ENCODE data around the gene CENPO.

CENPO gene

DNA sequence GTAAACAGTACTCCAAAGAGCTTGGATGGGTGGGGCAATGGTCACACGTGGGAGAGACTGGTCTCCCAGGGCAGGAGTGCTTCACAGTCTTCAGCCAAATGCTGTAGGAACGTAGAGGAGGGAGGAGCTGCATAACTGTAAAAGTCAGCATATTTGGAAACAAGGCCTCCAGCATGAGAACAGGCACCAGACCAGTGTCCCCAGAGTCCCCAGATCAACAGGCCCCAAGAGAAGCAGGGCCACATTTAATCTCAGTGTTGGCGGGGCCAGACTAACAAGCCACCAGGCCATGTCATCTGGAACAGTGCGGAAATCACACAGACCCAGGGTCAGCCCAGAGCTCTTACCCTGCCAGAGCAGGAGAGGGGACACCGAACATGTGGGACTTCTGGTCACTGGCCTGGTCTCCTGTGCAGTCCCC, 63.6 kb downstream of the CENPO start:
- TF ChIP-seq, protein P1, sequence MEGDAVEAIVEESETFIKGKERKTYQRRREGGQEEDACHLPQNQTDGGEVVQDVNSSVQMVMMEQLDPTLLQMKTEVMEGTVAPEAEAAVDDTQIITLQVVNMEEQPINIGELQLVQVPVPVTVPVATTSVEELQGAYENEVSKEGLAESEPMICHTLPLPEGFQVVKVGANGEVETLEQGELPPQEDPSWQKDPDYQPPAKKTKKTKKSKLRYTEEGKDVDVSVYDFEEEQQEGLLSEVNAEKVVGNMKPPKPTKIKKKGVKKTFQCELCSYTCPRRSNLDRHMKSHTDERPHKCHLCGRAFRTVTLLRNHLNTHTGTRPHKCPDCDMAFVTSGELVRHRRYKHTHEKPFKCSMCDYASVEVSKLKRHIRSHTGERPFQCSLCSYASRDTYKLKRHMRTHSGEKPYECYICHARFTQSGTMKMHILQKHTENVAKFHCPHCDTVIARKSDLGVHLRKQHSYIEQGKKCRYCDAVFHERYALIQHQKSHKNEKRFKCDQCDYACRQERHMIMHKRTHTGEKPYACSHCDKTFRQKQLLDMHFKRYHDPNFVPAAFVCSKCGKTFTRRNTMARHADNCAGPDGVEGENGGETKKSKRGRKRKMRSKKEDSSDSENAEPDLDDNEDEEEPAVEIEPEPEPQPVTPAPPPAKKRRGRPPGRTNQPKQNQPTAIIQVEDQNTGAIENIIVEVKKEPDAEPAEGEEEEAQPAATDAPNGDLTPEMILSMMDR (conservative IDR thresholded peaks at IDR 0.05), result no peak
- TF ChIP-seq ZFX (IDR thresholded peaks at IDR 0.05), result no peak
- no peak overlapping the region for H3K27ac ChIP-seq

DNA sequence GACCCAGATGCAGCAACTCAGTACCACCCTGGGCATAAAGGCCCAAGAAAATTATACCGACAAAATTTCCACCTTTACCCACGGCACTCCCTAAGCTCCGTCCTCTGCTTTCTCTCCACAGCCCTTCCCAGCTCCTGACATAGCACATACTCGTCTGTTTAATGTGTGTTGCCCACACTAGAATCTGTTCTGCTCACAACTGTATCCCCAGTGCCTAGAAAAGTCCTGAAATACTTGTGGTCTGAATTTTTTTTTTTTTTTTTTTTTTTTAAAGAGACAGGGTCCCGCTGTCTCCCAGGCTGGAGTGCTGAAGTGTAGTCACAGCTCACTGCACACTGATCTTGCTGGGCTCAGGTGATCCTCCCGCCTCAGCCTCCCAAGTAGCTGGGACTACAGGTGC, 64.5 kb downstream of the CENPO start:
- no peak overlapping the region for H3K27ac ChIP-seq
- TF ChIP-seq, protein P1 (conservative IDR thresholded peaks at IDR 0.05), result no peak
- no peak for TF ChIP-seq ZFX (IDR thresholded peaks at IDR 0.05)

DNA sequence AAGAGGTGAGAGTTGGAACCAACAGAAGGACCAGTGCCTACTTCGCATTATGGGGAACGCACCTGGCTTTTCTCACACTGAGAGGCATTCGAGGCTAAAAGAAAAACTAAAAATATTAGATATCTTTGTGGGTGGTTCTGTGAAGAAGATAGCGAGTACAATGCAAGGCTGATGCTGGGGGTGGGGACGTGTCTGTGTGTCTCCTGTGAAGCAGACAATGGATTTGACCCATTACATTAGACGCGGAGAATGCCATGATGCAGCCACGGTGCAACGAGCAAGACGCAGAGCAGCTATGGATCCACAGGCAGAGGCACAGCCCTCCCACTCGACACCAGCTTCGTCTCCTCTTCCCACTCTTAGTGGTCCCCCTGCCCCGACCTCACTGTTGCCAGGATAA, 65.8 kb downstream of the CENPO start:
- no peak overlapping the region for H3K27ac ChIP-seq
- TF ChIP-seq ZFX (IDR thresholded peaks at IDR 0.05), result no peak
- TF ChIP-seq, protein P1 (conservative IDR thresholded peaks at IDR 0.05), result no peak

DNA sequence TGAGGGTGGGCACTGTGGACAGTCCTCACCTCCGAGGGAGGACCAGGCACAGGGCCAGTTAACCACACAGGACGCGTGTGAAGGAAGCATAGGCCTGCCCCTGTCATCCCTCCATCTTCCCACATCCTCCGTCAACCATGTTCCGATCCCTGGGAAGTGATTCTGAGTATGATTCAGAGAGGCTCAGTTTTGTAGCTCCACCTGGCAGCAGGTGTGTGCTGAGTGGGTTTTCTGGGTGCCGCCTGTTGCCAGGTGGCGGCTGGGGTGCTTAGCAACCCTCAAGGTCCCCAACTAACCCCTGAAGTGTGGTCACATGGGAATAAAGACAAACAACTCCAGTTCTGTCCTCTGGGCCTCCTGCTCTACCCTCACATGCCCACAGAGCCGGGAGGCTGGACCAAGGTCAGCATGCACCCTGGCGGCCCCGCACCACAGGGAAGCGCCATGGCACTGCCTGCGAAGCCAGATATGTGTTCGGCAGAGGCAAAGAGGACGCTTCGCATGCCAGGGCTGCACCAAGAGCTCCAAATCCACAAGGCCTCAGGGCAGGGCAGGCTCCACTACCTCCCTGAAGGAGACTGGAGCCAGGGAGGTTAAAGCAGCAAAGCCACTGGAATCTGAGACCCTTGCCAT, 66.9 kb downstream of the CENPO start:
- H3K27ac ChIP-seq, result no peak overlapping the region
- no peak for TF ChIP-seq ZFX (IDR thresholded peaks at IDR 0.05)
- TF ChIP-seq, protein P1 (conservative IDR thresholded peaks at IDR 0.05), result no peak

DNA sequence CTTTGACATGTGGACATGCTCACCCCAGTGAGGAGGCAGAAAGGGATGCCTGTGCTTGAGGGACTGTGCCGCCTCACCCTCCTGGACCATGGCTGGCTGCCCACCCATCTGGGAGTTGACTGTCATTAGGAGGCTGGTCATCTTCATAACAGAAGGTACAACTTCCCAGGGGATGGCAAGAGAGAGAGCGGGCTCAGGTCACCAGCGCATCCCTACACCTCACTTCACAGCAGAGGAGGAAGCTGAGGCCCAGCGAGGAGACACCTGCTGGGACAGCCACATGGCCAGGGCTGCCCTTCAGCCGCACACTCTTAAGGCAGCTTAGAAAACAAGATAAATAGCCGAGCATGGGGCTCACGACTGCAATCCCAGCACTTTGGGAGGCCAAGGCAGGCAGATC, 67.4 kb downstream of the CENPO start:
- TF ChIP-seq ZFX (IDR thresholded peaks at IDR 0.05), result no peak
- TF ChIP-seq, protein P1 (conservative IDR thresholded peaks at IDR 0.05), result no peak
- H3K27ac ChIP-seq, result no peak overlapping the region

DNA sequence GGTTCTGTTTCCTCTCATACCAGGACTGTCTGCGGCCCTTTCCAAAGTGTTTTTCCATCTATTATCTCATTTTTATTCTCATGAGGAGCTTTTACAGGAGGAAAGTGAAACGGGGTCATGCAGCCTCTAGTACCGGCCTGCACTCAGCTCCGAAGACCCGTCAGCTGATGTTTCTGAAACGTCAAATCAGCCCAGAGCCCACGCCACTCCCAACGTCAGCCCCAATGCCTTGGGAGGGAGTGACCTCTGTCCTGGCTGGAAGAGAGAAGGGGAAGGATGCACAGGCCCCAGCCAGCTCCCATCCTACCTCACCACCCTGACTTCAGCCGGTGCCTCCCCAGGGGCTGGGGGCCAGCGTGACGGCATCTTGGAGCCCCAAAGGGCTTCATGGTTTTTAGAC, 68.3 kb downstream of the CENPO start:
- H3K27ac ChIP-seq, result no peak overlapping the region
- TF ChIP-seq ZFX (IDR thresholded peaks at IDR 0.05), result no peak
- TF ChIP-seq, protein P1 (conservative IDR thresholded peaks at IDR 0.05), result no peak

DNA sequence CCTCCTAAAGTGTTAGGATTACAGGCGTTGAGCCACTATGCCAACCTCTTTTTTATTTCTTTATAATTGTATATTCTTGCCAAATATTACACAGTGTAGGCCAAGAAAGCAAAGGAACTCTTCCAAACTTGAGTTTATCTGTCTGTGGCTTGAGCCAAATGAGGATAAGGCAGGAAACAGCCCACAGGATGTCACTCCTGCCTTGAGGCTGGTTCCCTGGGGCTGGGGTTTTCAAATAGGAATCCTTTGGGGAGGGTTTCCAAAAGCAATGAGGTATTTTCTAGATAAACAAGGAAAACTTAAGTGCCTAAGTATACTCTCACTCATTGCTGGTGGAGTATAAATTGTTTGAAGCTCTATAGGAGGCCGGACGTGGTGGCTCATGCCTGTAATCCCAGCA, 70.4 kb downstream of the CENPO start:
- TF ChIP-seq, protein P1 (conservative IDR thresholded peaks at IDR 0.05), result no peak
- TF ChIP-seq ZFX (IDR thresholded peaks at IDR 0.05), result no peak
- H3K27ac ChIP-seq, result no peak overlapping the region

Measured in C4-2B (cell line).